GM21723 (cell line): ENCODE measurements around the gene ACOXL.
A peak's percentile ranks its signal among the peaks of the same experiment; 100 is the strongest.

ENCODE experiments used
- ATAC-seq: cut with Tn5 transposase; IDR thresholded peaks from one replicate; pipeline ENCODE4 v1.9.1; 2021; ENCODE audit warnings: mild to moderate bottlenecking, moderate library complexity; ENCODE audit not compliant: unreplicated experiment

ACOXL gene

GRCh38 chr2:111094691-111095090 is 362.3 kb downstream of the ACOXL start:
- ATAC-seq = no peak

DNA sequence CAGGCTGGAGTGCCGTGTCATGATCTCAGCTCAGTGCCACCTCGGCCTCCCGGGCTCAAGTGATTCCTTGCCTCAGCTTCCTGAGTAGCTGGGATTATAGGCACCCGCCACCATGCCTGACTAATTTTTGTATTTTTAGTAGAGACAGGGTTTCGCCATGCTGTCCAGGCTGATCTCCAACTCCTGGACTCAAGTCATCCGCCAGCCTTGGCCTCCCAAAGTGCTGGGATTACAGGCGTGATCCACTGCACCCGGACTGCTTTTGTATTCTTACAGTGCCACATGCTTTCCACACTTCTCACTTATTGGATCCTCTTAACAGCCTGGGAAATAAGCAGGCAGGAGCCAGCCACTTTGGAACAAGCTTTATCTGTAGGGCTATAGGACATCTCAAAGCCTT is 363.1 kb downstream of the ACOXL start:
- no peak for ATAC-seq

GRCh38 chr2:111099402-111099801 is 367.0 kb downstream of the ACOXL start:
- no peak for ATAC-seq

- ATAC-seq = peak; percentile 29
Measured at GRCh38 chr2:111100087-111100764, 367.9 kb downstream of the ACOXL start.

- ATAC-seq = peak; percentile 79
Measured at GRCh38 chr2:111100765-111101162, 368.4 kb downstream of the ACOXL start.

GRCh38 chr2:111101592-111101991 is 369.2 kb downstream of the ACOXL start:
- no peak for ATAC-seq

GRCh38 chr2:111102216-111102615 is 369.8 kb downstream of the ACOXL start:
- ATAC-seq = no peak

DNA sequence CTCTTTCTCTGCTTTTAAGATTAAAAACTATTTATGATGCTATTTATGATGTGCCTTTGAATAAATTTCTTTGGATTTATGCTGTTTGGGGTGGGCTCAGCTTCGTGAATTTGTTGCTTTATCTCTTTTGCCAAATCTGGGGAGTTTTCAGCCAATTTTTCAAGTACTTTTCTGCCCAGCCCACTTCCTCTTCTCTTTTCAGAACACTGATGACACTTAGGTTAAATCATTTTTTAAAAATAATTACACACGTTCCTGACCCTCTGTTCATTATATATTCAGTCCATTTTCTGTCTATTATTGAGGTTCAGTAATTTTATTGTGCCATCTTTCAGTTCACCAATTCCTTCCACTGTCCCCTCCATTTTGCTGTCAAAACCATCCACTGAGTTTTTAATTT is 373.6 kb downstream of the ACOXL start:
- ATAC-seq = no peak

GRCh38 chr2:111106706-111107105 is 374.3 kb downstream of the ACOXL start:
- no peak for ATAC-seq

DNA sequence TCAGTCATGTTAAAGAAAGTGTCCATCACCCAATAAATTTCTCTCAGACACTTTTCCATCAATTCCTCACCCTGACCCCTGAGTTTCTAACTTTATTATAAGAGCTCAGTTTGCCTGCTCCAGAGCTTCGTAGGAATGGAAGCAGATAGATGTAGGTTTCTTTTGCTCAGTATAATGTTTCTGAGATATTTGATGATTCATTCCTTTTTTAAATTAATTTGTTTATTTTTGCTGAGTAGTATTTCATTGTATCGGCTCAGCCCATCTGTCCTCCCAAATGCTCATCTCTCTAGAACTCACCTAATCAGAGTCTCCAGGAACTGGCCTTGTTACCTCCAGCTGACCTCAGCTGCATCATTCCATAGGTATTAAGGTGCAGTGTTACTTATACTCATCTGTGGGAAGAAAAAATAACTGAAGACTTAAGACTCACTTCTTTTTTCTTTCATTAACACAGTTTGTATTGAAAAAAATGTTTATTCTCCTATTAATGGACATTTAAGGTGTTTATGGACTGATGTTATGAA is 376.4 kb downstream of the ACOXL start:
- ATAC-seq = no peak

GRCh38 chr2:111111101-111111755 is 378.9 kb downstream of the ACOXL start:
- ATAC-seq = no peak

GRCh38 chr2:111113838-111114237 is 381.5 kb downstream of the ACOXL start:
- no peak for ATAC-seq

GRCh38 chr2:111116011-111116746 is 383.8 kb downstream of the ACOXL start:
- ATAC-seq = no peak

GRCh38 chr2:111116843-111117597 is 384.6 kb downstream of the ACOXL start:
- ATAC-seq = peak; percentile 35

- no peak for ATAC-seq
Measured at GRCh38 chr2:111117598-111118480, 385.5 kb downstream of the ACOXL start.

DNA sequence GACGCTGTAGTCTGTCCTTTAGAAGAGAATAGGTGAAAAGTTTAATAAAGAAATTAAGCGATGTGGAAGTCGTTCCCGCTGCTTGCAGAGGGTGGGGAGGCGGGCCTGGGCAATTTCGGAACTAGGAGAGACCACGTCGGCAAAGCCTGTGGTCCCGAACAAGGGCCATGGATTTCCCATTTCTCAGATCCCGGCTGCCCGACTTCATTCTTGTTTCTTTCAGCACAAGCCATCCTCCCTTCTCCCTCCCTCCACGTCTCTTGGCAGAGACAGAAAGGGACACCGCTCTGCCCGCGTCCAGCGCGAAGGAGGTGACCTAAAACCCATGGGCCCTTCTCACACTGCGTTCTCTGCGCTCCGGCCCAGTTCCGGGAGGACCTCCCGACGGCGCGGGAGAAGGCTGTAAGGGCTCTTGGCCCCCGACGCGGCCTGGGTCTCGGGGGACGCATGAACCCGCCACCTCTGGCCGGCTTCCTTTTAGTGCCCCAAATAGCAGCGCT is 386.2 kb downstream of the ACOXL start:
- ATAC-seq = no peak

- no peak for ATAC-seq
Measured at GRCh38 chr2:111118981-111119821, 386.8 kb downstream of the ACOXL start.

DNA sequence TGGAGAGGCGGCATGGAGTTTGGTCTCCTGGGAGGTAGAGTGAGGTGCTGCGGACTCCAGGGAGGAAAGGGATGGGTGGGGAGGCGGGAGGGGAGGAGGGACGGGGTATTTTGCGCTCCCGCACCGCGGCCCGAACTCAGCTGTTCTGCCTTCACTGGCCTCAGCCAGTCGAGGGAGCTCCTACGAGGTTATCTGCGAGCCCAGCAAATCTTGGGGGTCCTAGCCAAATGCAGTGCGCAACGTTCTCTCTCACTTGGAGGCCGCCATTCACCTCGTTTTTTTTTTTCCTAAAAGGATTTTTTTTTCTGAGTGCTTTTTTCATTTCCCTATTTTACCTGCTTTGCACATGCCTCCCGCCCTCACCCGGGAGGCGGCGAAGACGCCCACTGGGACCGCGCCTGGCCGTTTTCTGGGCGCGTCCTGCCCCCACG is 387.5 kb downstream of the ACOXL start:
- ATAC-seq = no peak
